ENCODE data around the gene GANC. TPM values are rescaled to one million over a fixed set of nuclear protein-coding genes. Genes with fewer than 3 reads are reported as not detected.

The GANC gene
- total and polyA plus RNA-seq, 7 experiments from 2014 or later: 14.0 to 57.2 (median 40.7) TPM

GRCh38 chr15:42363487-42363886, 90.5 kb downstream of the GANC start:
- no peaks in the 10 kb centered on the region for H3K27me3 ChIP-seq (ENCODE audit: control insufficient read depth in 2 of 2, insufficient read depth in 2 of 2, low read length in 2 of 2)
- ATAC-seq (no peak), DNase-seq (no peak)
- ChIA-PET POLR2A (no interaction called here), CTCF (no interaction called here)
- no peak overlapping the region for H3K27ac ChIP-seq (ENCODE audit: low read depth, low read length)
- H3K9me3 Mint-ChIP-seq: no peaks in the 10 kb centered on the region
- peaks cover 0 to 3% (median 0%) of the 10 kb centered on the region in 7 donors for H3K4me1 Mint-ChIP-seq
- intact Hi-C loops (cut with micrococcal nuclease): no loop called here
- H3K4me3 Mint-ChIP-seq: no peak overlapping the region
- no peaks in the 10 kb centered on the region for H3K27me3 Mint-ChIP-seq
- H3K4me1 ChIP-seq (ENCODE audit: control insufficient read depth in 2 of 2, insufficient read depth in 2 of 2, low read length in 2 of 2): no peaks in the 10 kb centered on the region
- H3K36me3 ChIP-seq (ENCODE audit: control insufficient read depth in 2 of 3, insufficient read depth in 3 of 3, low read length in 3 of 3): no peaks in the 10 kb centered on the region
- H3K9me3 ChIP-seq (ENCODE audit: control insufficient read depth in 2 of 3, low read length in 3 of 3): no peaks in the 10 kb centered on the region
- no peak overlapping the region for H3K4me3 ChIP-seq (ENCODE audit: low read length)
- H3K36me3 Mint-ChIP-seq: peaks cover 0 to 27% (median 0%) of the 10 kb centered on the region in 5 donors
- no peak overlapping the region for H3K27ac Mint-ChIP-seq

GRCh38 chr15:42363942-42364341, 90.9 kb downstream of the GANC start:
- intact Hi-C loops (cut with micrococcal nuclease): no loop called here
- Histone ChIP-seq H3K4me3 (ENCODE audit: low read length) (no peak overlapping the region), H3K27ac (ENCODE audit: low read depth, low read length) (no peak overlapping the region), H3K4me1 (ENCODE audit: control insufficient read depth in 2 of 2, insufficient read depth in 2 of 2, low read length in 2 of 2) (no peaks in the 10 kb centered on the region), H3K27me3 (ENCODE audit: control insufficient read depth in 2 of 2, insufficient read depth in 2 of 2, low read length in 2 of 2) (no peaks in the 10 kb centered on the region), H3K36me3 (ENCODE audit: control insufficient read depth in 2 of 3, insufficient read depth in 3 of 3, low read length in 3 of 3) (no peaks in the 10 kb centered on the region), H3K9me3 (ENCODE audit: control insufficient read depth in 2 of 3, low read length in 3 of 3) (no peaks in the 10 kb centered on the region)
- Mint-ChIP-seq H3K4me1 (peaks cover 0 to 3% (median 0%) of the 10 kb centered on the region in 7 donors), H3K9me3 (no peaks in the 10 kb centered on the region), H3K27me3 (no peaks in the 10 kb centered on the region), H3K36me3 (peaks cover 0 to 26% (median under 1%) of the 10 kb centered on the region in 5 donors), H3K27ac (peak overlapping the region in 1 of 9 donors; percentile 28), H3K4me3 (no peak overlapping the region)
- CTCF ChIA-PET: no interaction called here
- POLR2A ChIA-PET: no interaction called here
- DNase-seq: no peak
- ATAC-seq: no peak

- CTCF ChIA-PET: no interaction called here
- intact Hi-C loops (cut with micrococcal nuclease): no loop called here
- Mint-ChIP-seq H3K4me1 (peaks cover 0 to 3% (median 0%) of the 10 kb centered on the region in 7 donors), H3K4me3 (no peak overlapping the region), H3K27me3 (no peaks in the 10 kb centered on the region), H3K27ac (no peak overlapping the region), H3K9me3 (no peaks in the 10 kb centered on the region), H3K36me3 (peaks cover 0 to 26% (median 3%) of the 10 kb centered on the region in 5 donors)
- Histone ChIP-seq H3K27me3 (ENCODE audit: control insufficient read depth in 2 of 2, insufficient read depth in 2 of 2, low read length in 2 of 2) (no peaks in the 10 kb centered on the region), H3K4me3 (ENCODE audit: low read length) (no peak overlapping the region), H3K36me3 (ENCODE audit: control insufficient read depth in 2 of 3, insufficient read depth in 3 of 3, low read length in 3 of 3) (no peaks in the 10 kb centered on the region), H3K27ac (ENCODE audit: low read depth, low read length) (no peak overlapping the region), H3K9me3 (ENCODE audit: control insufficient read depth in 2 of 3, low read length in 3 of 3) (no peaks in the 10 kb centered on the region), H3K4me1 (ENCODE audit: control insufficient read depth in 2 of 2, insufficient read depth in 2 of 2, low read length in 2 of 2) (no peaks in the 10 kb centered on the region)
- POLR2A ChIA-PET: no interaction called here
- DNase-seq: no peak
- no peak for ATAC-seq
Measured at GRCh38 chr15:42364529-42364928, 91.5 kb downstream of the GANC start.

GRCh38 chr15:42365921-42366550, 93.0 kb downstream of the GANC start:
- intact Hi-C loops (cut with micrococcal nuclease): no loop called here

GRCh38 chr15:42367041-42367440, 94.0 kb downstream of the GANC start:
- Histone ChIP-seq H3K27me3 (ENCODE audit: control insufficient read depth in 2 of 2, insufficient read depth in 2 of 2, low read length in 2 of 2) (no peaks in the 10 kb centered on the region), H3K36me3 (ENCODE audit: control insufficient read depth in 2 of 3, insufficient read depth in 3 of 3, low read length in 3 of 3) (no peaks in the 10 kb centered on the region), H3K4me1 (ENCODE audit: control insufficient read depth in 2 of 2, insufficient read depth in 2 of 2, low read length in 2 of 2) (no peaks in the 10 kb centered on the region), H3K9me3 (ENCODE audit: control insufficient read depth in 2 of 3, low read length in 3 of 3) (no peaks in the 10 kb centered on the region), H3K4me3 (ENCODE audit: low read length) (no peak overlapping the region), H3K27ac (ENCODE audit: low read depth, low read length) (no peak overlapping the region)
- H3K27me3 Mint-ChIP-seq: no peaks in the 10 kb centered on the region
- H3K4me1 Mint-ChIP-seq: peaks cover 0 to 4% (median 0%) of the 10 kb centered on the region in 7 donors
- H3K27ac Mint-ChIP-seq: no peak overlapping the region
- CTCF ChIA-PET: interaction anchor here (0.6 kb wide), 1 partner anchor 319 kb away, joined by 3 read pairs; no protein-coding TSS in a partner anchor
- intact Hi-C loops (cut with micrococcal nuclease): no loop called here
- no peak overlapping the region for H3K4me3 Mint-ChIP-seq
- ATAC-seq (peak; percentile 70), DNase-seq (no peak)
- peaks cover 0 to 3% (median 0%) of the 10 kb centered on the region in 11 donors for H3K9me3 Mint-ChIP-seq
- POLR2A ChIA-PET: no interaction called here
- peaks cover 0 to 27% (median 7%) of the 10 kb centered on the region in 5 donors for H3K36me3 Mint-ChIP-seq

More at GRCh38 chr15:42365921-42366550, 93.0 kb downstream of the GANC start:
- ATAC-seq (no peak), DNase-seq (no peak)
- ChIA-PET POLR2A (interaction anchor here (0.6 kb wide), 1 partner anchor 113 kb away, joined by 3 read pairs; no protein-coding TSS in a partner anchor), CTCF (no interaction called here)
- no peaks in the 10 kb centered on the region for H3K4me1 ChIP-seq (ENCODE audit: control insufficient read depth in 2 of 2, insufficient read depth in 2 of 2, low read length in 2 of 2)
- no peaks in the 10 kb centered on the region for H3K27me3 ChIP-seq (ENCODE audit: control insufficient read depth in 2 of 2, insufficient read depth in 2 of 2, low read length in 2 of 2)
- H3K36me3 Mint-ChIP-seq: peaks cover 0 to 26% (median 7%) of the 10 kb centered on the region in 5 donors
- H3K36me3 ChIP-seq (ENCODE audit: control insufficient read depth in 2 of 3, insufficient read depth in 3 of 3, low read length in 3 of 3): no peaks in the 10 kb centered on the region
- no peaks in the 10 kb centered on the region for H3K9me3 ChIP-seq (ENCODE audit: control insufficient read depth in 2 of 3, low read length in 3 of 3)
- no peak overlapping the region for H3K27ac Mint-ChIP-seq
- no peak overlapping the region for H3K27ac ChIP-seq (ENCODE audit: low read depth, low read length)
- no peaks in the 10 kb centered on the region for H3K27me3 Mint-ChIP-seq
- H3K4me1 Mint-ChIP-seq: peaks cover 0 to 4% (median 0%) of the 10 kb centered on the region in 7 donors
- H3K9me3 Mint-ChIP-seq: no peaks in the 10 kb centered on the region
- H3K4me3 Mint-ChIP-seq: no peak overlapping the region
- no peak overlapping the region for H3K4me3 ChIP-seq (ENCODE audit: low read length)

GRCh38 chr15:42368096-42368495, 95.1 kb downstream of the GANC start:
- H3K4me1 ChIP-seq (ENCODE audit: control insufficient read depth in 2 of 2, insufficient read depth in 2 of 2, low read length in 2 of 2): no peaks in the 10 kb centered on the region
- Mint-ChIP-seq H3K9me3 (peaks cover 0 to 3% (median 0%) of the 10 kb centered on the region in 11 donors), H3K36me3 (peaks cover 0 to 27% (median 7%) of the 10 kb centered on the region in 5 donors), H3K27ac (no peak overlapping the region), H3K4me3 (no peak overlapping the region), H3K27me3 (no peaks in the 10 kb centered on the region), H3K4me1 (peaks cover 0 to 4% (median 0%) of the 10 kb centered on the region in 7 donors)
- no peaks in the 10 kb centered on the region for H3K27me3 ChIP-seq (ENCODE audit: control insufficient read depth in 2 of 2, insufficient read depth in 2 of 2, low read length in 2 of 2)
- DNase-seq: no peak
- no peak overlapping the region for H3K27ac ChIP-seq (ENCODE audit: low read depth, low read length)
- H3K9me3 ChIP-seq (ENCODE audit: control insufficient read depth in 2 of 3, low read length in 3 of 3): no peaks in the 10 kb centered on the region
- no peak for ATAC-seq
- no peaks in the 10 kb centered on the region for H3K36me3 ChIP-seq (ENCODE audit: control insufficient read depth in 2 of 3, insufficient read depth in 3 of 3, low read length in 3 of 3)
- H3K4me3 ChIP-seq (ENCODE audit: low read length): no peak overlapping the region
- ChIA-PET CTCF (no interaction called here), POLR2A (no interaction called here)
- intact Hi-C loops (cut with micrococcal nuclease): no loop called here

- Mint-ChIP-seq H3K4me1 (peaks cover 0 to 4% (median 0%) of the 10 kb centered on the region in 7 donors), H3K27me3 (no peaks in the 10 kb centered on the region), H3K9me3 (peaks cover 0 to 3% (median 0%) of the 10 kb centered on the region in 11 donors), H3K27ac (no peak overlapping the region), H3K36me3 (peaks cover 0 to 26% (median 7%) of the 10 kb centered on the region in 5 donors), H3K4me3 (no peak overlapping the region)
- H3K27me3 ChIP-seq (ENCODE audit: control insufficient read depth in 2 of 2, insufficient read depth in 2 of 2, low read length in 2 of 2): no peaks in the 10 kb centered on the region
- no peak overlapping the region for H3K27ac ChIP-seq (ENCODE audit: low read depth, low read length)
- intact Hi-C loops (cut with micrococcal nuclease): no loop called here
- H3K36me3 ChIP-seq (ENCODE audit: control insufficient read depth in 2 of 3, insufficient read depth in 3 of 3, low read length in 3 of 3): no peaks in the 10 kb centered on the region
- H3K4me3 ChIP-seq (ENCODE audit: low read length): no peak overlapping the region
- CTCF ChIA-PET: no interaction called here
- H3K4me1 ChIP-seq (ENCODE audit: control insufficient read depth in 2 of 2, insufficient read depth in 2 of 2, low read length in 2 of 2): no peaks in the 10 kb centered on the region
- no peak for ATAC-seq
- no peak for DNase-seq
- POLR2A ChIA-PET: no interaction called here
- no peaks in the 10 kb centered on the region for H3K9me3 ChIP-seq (ENCODE audit: control insufficient read depth in 2 of 3, low read length in 3 of 3)
Measured at GRCh38 chr15:42371096-42371495, 98.1 kb downstream of the GANC start.
